OCI-LY1 (cell line): Measurements from ENCODE around the gene DOK4.

ENCODE experiments used
- H2AFZ ChIP-seq: fragments of 200-600 bp; sonication (generic), shearing (Covaris generic); 2 replicates; pipeline ENCODE4 v1.6.0; 2014; ENCODE audit warnings: antibody characterized with exemption, mild to moderate bottlenecking, low read length
- H3F3A ChIP-seq: fragments of 200-600 bp; sonication (generic), shearing (Covaris generic); 2 replicates; pipeline ENCODE4 v1.6.0; 2014; ENCODE audit warnings: mild to moderate bottlenecking, antibody characterized with exemption, low read length, moderate library complexity; ENCODE audit not compliant: insufficient read depth
- H3K27ac ChIP-seq: fragments of 200-600 bp; sonication (generic); 2 replicates; pipeline ENCODE4 v1.5.1; 2014; ENCODE audit warnings: low read length, mixed run types, mild to moderate bottlenecking, low read depth; ENCODE audit not compliant: poor library complexity, severe bottlenecking
- H3K27me3 ChIP-seq: fragments of 200-600 bp; sonication (generic); 2 replicates; pipeline ENCODE4 v1.6.0; 2014; ENCODE audit warnings: antibody characterized with exemption, mild to moderate bottlenecking, low read length, moderate library complexity; ENCODE audit not compliant: insufficient read depth
- H3K36me3 ChIP-seq: fragments of 200-600 bp; sonication (generic); 2 replicates; pipeline ENCODE4 v1.6.1; 2014; ENCODE audit warnings: mild to moderate bottlenecking, antibody characterized with exemption, low read length, moderate library complexity, mixed read lengths; ENCODE audit not compliant: insufficient read depth
- H3K4me1 ChIP-seq: fragments of 200-600 bp; sonication (generic); 2 replicates; pipeline ENCODE4 v1.5.1; 2014; ENCODE audit warnings: mild to moderate bottlenecking, low read length, moderate library complexity; ENCODE audit not compliant: insufficient read depth, severe bottlenecking
- H3K4me2 ChIP-seq: fragments of 200-600 bp; sonication (generic), shearing (Covaris generic); 2 replicates; pipeline ENCODE4 v1.6.1; 2014; ENCODE audit warnings: low read length
- H3K4me3 ChIP-seq: fragments of 200-600 bp; sonication (generic); 2 replicates; pipeline ENCODE4 v1.5.1; 2014; ENCODE audit warnings: low read length, low read depth, mild to moderate bottlenecking, mixed read lengths; ENCODE audit not compliant: poor library complexity, severe bottlenecking
- H3K79me2 ChIP-seq: fragments of 200-600 bp; shearing (Covaris generic); 2 replicates; pipeline ENCODE4 v1.6.1; 2016; ENCODE audit warnings: mixed run types, low read length, mixed read lengths; ENCODE audit not compliant: insufficient read depth
- H3K9ac ChIP-seq: fragments of 200-600 bp; sonication (generic), shearing (Covaris generic); 2 replicates; pipeline ENCODE4 v1.6.1; 2014; ENCODE audit warnings: mild to moderate bottlenecking, low read length, mixed read lengths
- H3K9me2 ChIP-seq: fragments of 200-600 bp; sonication (generic), shearing (Covaris generic); 2 replicates; pipeline ENCODE4 v1.6.1; 2014; ENCODE audit warnings: low read depth, mild to moderate bottlenecking, low read length, mixed read lengths
- H3K9me3 ChIP-seq: fragments of 200-600 bp; shearing (Covaris generic); 2 replicates; pipeline ENCODE4 v1.6.1; 2014; ENCODE audit warnings: low read length, mixed read lengths
- H4K20me1 ChIP-seq: fragments of 200-600 bp; sonication (generic), shearing (Covaris generic); 2 replicates; pipeline ENCODE4 v1.6.0; 2016; ENCODE audit warnings: mild to moderate bottlenecking, low read length; ENCODE audit not compliant: insufficient read depth
- CTCF ChIP-seq: fragments of 200-600 bp; sonication (generic), shearing (Covaris generic); IDR thresholded peaks from 2 replicates; pipeline ENCODE4 v1.5.1; 2017; ENCODE audit warnings: mild to moderate bottlenecking, antibody characterized with exemption, low read length, moderate library complexity, mixed read lengths
- EZH2 ChIP-seq: fragments of 200-600 bp; sonication (generic), shearing (Covaris generic); IDR thresholded peaks from 2 replicates; pipeline ENCODE4 v1.8.0; 2017; ENCODE audit warnings: borderline replicate concordance, mixed run types, mild to moderate bottlenecking, antibody characterized with exemption, low read length, moderate library complexity, mixed read lengths

DOK4 gene

GRCh38 chr16:57504001-57504400 is 17.7 kb upstream of the DOK4 start:
- H3K9me2 ChIP-seq = no peaks in the 10 kb centered on the region
- H3K9ac ChIP-seq = no peak overlapping the region
- H3K9me3 ChIP-seq = no peaks in the 10 kb centered on the region
- H3K27ac ChIP-seq = no peak overlapping the region
- H3K4me2 ChIP-seq = no peak overlapping the region
- H2AFZ ChIP-seq = no peak overlapping the region
- no peaks in the 10 kb centered on the region for H3K4me1 ChIP-seq
- H4K20me1 ChIP-seq = no peaks in the 10 kb centered on the region
- H3K79me2 ChIP-seq = no peaks in the 10 kb centered on the region
- H3K27me3 ChIP-seq = peaks cover 9% of the 10 kb centered on the region; the same call in 1 of the 2 replicates
- TF ChIP-seq CTCF (no peak), EZH2 (no peak)
- no peaks in the 10 kb centered on the region for H3K36me3 ChIP-seq
- H3K4me3 ChIP-seq = no peak overlapping the region
- no peaks in the 10 kb centered on the region for H3F3A ChIP-seq

- H3F3A ChIP-seq = no peaks in the 10 kb centered on the region
- no peak overlapping the region for H2AFZ ChIP-seq
- H3K9me3 ChIP-seq = no peaks in the 10 kb centered on the region
- no peak overlapping the region for H3K4me2 ChIP-seq
- no peaks in the 10 kb centered on the region for H3K4me1 ChIP-seq
- no peak for TF ChIP-seq CTCF
- TF ChIP-seq EZH2 = no peak
- H3K27me3 ChIP-seq = peaks cover 9% of the 10 kb centered on the region; the same call in 1 of the 2 replicates
- H3K36me3 ChIP-seq = no peaks in the 10 kb centered on the region
- no peaks in the 10 kb centered on the region for H3K9me2 ChIP-seq
- no peaks in the 10 kb centered on the region for H4K20me1 ChIP-seq
- H3K4me3 ChIP-seq = no peak overlapping the region
- H3K27ac ChIP-seq = no peak overlapping the region
- H3K9ac ChIP-seq = no peak overlapping the region
- H3K79me2 ChIP-seq = no peaks in the 10 kb centered on the region
These were observed 17.1 kb upstream of the DOK4 start for GRCh38 chr16:57503366-57503765.

GRCh38 chr16:57502048-57502775 is 15.9 kb upstream of the DOK4 start:
- no peaks in the 10 kb centered on the region for H3F3A ChIP-seq
- no peak overlapping the region for H3K9ac ChIP-seq
- H3K36me3 ChIP-seq = no peaks in the 10 kb centered on the region
- peaks cover 9% of the 10 kb centered on the region; the same call in 1 of the 2 replicates for H3K27me3 ChIP-seq
- H3K4me3 ChIP-seq = no peak overlapping the region
- no peaks in the 10 kb centered on the region for H3K4me1 ChIP-seq
- no peak overlapping the region for H3K27ac ChIP-seq
- H2AFZ ChIP-seq = no peak overlapping the region
- H3K9me2 ChIP-seq = no peaks in the 10 kb centered on the region
- no peak overlapping the region for H3K4me2 ChIP-seq
- no peaks in the 10 kb centered on the region for H3K9me3 ChIP-seq
- TF ChIP-seq EZH2 (no peak), CTCF (no peak)
- no peaks in the 10 kb centered on the region for H4K20me1 ChIP-seq
- no peaks in the 10 kb centered on the region for H3K79me2 ChIP-seq
